ENCODE results near the gene PTN. TPM values are rescaled to one million over a fixed set of nuclear protein-coding genes. Genes with fewer than 3 reads are reported as not detected.

PTN gene
- total and polyA plus RNA-seq, 2 experiments from 2014 or later = 8.3 to 8.5 TPM

DNA sequence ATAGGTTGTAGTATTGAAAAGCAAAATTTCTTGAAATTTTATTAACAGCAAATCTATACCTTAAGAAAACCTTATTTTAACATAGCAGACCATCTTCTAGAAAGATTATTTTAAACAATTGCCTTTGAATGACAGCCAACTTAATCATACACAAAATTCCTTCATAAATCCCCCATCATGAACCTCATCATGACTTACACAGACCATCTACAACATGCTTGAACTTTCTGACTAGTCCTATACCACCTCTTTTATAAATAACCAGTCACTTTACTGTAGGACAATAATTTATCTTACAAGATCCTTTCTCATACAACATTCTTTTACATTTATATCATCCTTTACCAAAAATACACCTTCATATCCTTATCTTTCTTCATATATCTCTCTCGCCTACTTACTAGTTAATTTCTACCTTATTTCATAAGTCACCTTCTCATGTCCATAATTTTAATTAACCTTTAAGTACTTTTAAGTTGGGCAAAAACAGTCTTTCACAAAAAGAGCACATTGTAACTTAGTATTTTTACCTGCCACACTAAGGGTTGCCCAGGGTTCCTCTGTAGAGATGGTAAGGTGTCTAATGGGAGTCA, 16.6 kb upstream of the PTN start:
- Histone ChIP-seq H3K27me3 (replicated peaks; ENCODE audit: insufficient read depth) (no peaks in the 10 kb centered on the region), H3K9ac (no peak overlapping the region), H3K4me2 (ENCODE audit: unreplicated experiment) (no peak overlapping the region), H3K4me1 (ENCODE audit: insufficient read depth) (no peaks in the 10 kb centered on the region), H3K9me3 (ENCODE audit: low read depth) (peaks cover 5% of the 10 kb centered on the region), H3F3A (ENCODE audit: insufficient read depth) (no peaks in the 10 kb centered on the region), H2AFZ (no peak overlapping the region), H3K79me2 (ENCODE audit: insufficient read depth) (no peaks in the 10 kb centered on the region), H3K9me2 (ENCODE audit: insufficient read depth) (no peaks in the 10 kb centered on the region), H4K20me1 (ENCODE audit: insufficient read depth) (no peaks in the 10 kb centered on the region), H3K36me3 (ENCODE audit: low read depth) (no peaks in the 10 kb centered on the region), H3K27ac (no peak overlapping the region), H3K4me3 (no peak overlapping the region)
- no peak for DNase-seq
- in situ Hi-C loops (cut with MboI) = no loop called here
- WGBS, 2 experiments (ENCODE audit: low coverage in 1 of 2, low lambda C conversion rate in 2 of 2, missing lambda C conversion rate in 2 of 2) = 0 to 3% methylated on average over 1 of the region's 1 CpG
- no peak for TF ChIP-seq EZH2phosphoT487 (IDR thresholded peaks at IDR 0.05; ENCODE audit: insufficient read depth, low read depth)
- no peak for TF ChIP-seq EZH2 (IDR thresholded peaks at IDR 0.05; ENCODE audit: insufficient read depth, poor library complexity, severe bottlenecking)

DNA sequence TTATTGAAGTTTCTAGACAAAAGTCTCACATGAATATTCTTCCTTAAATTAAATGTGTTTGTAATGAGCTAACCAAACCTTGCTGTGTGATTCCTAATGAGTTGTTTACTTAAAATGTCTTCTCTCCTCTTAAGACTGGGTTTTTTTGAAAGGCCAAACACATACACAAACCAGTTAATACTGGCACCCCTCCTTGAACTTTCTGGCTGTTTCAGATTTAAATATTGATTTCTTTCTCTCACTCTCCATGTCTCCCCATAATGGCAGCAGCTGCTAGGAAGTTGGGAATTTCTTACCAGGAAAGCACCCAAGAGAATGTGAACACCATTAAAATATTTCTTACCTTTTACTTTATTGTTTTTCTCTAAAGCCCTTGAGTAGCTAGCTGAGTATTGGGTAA, 11.4 kb upstream of the PTN start:
- no peak for DNase-seq
- no peak for TF ChIP-seq EZH2phosphoT487 (IDR thresholded peaks at IDR 0.05; ENCODE audit: insufficient read depth, low read depth)
- no peak for TF ChIP-seq EZH2 (IDR thresholded peaks at IDR 0.05; ENCODE audit: insufficient read depth, poor library complexity, severe bottlenecking)
- Histone ChIP-seq H3K27ac (no peak overlapping the region), H3K4me3 (no peak overlapping the region), H3K4me2 (ENCODE audit: unreplicated experiment) (no peak overlapping the region), H3K9me3 (ENCODE audit: low read depth) (peaks cover 5% of the 10 kb centered on the region), H3K9ac (no peak overlapping the region), H3K9me2 (ENCODE audit: insufficient read depth) (no peaks in the 10 kb centered on the region), H3K27me3 (replicated peaks; ENCODE audit: insufficient read depth) (no peaks in the 10 kb centered on the region), H3K4me1 (ENCODE audit: insufficient read depth) (no peaks in the 10 kb centered on the region), H3F3A (ENCODE audit: insufficient read depth) (no peaks in the 10 kb centered on the region), H4K20me1 (ENCODE audit: insufficient read depth) (no peaks in the 10 kb centered on the region), H2AFZ (no peak overlapping the region), H3K79me2 (ENCODE audit: insufficient read depth) (no peaks in the 10 kb centered on the region), H3K36me3 (ENCODE audit: low read depth) (no peaks in the 10 kb centered on the region)
- in situ Hi-C loops (cut with MboI) = no loop called here

DNA sequence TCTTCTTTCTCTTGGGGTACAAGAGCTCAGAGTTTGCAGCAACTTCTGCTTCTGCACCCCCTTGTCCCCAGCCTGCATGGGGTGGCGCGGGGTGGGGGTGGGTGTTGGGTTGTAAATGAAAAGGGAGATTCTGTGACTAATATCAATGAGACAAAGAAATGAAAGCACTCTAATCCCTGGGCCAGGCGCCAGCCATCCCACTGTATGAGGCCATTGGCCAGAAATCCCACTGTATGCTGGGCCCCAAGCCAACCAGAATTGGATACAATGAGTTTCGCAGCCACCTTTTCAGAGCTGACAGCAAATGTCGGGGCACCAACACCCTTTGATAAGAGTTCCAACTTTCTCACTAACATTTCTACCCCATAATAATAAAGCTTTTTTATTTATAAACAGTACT, 10.9 kb upstream of the PTN start:
- DNase-seq = no peak
- Histone ChIP-seq H3K79me2 (ENCODE audit: insufficient read depth) (no peaks in the 10 kb centered on the region), H3K9me2 (ENCODE audit: insufficient read depth) (no peaks in the 10 kb centered on the region), H3K4me1 (ENCODE audit: insufficient read depth) (no peaks in the 10 kb centered on the region), H3K27me3 (replicated peaks; ENCODE audit: insufficient read depth) (no peaks in the 10 kb centered on the region), H3K4me3 (no peak overlapping the region), H2AFZ (no peak overlapping the region), H4K20me1 (ENCODE audit: insufficient read depth) (no peaks in the 10 kb centered on the region), H3K36me3 (ENCODE audit: low read depth) (no peaks in the 10 kb centered on the region), H3K9ac (no peak overlapping the region), H3F3A (ENCODE audit: insufficient read depth) (no peaks in the 10 kb centered on the region), H3K27ac (no peak overlapping the region), H3K4me2 (ENCODE audit: unreplicated experiment) (no peak overlapping the region), H3K9me3 (ENCODE audit: low read depth) (no peaks in the 10 kb centered on the region)
- 66 to 72% methylated on average over 5 of the region's 5 CpGs for WGBS, 2 experiments (ENCODE audit: low coverage in 1 of 2, low lambda C conversion rate in 2 of 2, missing lambda C conversion rate in 2 of 2)
- TF ChIP-seq EZH2phosphoT487 (IDR thresholded peaks at IDR 0.05; ENCODE audit: insufficient read depth, low read depth) (no peak), EZH2 (IDR thresholded peaks at IDR 0.05; ENCODE audit: insufficient read depth, poor library complexity, severe bottlenecking) (no peak)
- in situ Hi-C loops (cut with MboI) = no loop called here

DNA sequence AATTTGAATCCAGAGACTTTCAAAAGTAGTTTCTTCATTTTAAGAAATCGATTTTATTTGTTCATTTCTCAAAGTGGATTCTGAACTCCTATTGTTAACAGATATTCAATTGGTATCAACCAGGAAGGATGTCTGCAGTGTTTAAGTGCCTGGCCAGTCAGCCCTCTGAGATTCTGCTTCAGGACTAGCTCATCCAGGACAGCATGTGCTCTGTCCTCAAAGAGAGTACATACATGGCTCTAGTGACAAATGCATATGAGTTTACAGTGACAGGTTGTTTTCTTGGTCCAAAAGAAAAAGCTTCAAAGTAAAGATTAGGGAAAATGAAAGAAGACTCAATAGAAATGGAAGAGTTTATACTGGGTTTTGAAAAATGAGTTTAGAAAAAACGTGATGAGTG, 8.4 kb upstream of the PTN start:
- no peaks in the 10 kb centered on the region for H4K20me1 ChIP-seq (ENCODE audit: insufficient read depth)
- H3K4me2 ChIP-seq (ENCODE audit: unreplicated experiment) = no peak overlapping the region
- H3K9me2 ChIP-seq (ENCODE audit: insufficient read depth) = no peaks in the 10 kb centered on the region
- H3K4me3 ChIP-seq = no peak overlapping the region
- in situ Hi-C loops (cut with MboI) = no loop called here
- no peak overlapping the region for H3K9ac ChIP-seq
- no peaks in the 10 kb centered on the region for H3F3A ChIP-seq (ENCODE audit: insufficient read depth)
- H3K4me1 ChIP-seq (ENCODE audit: insufficient read depth) = no peaks in the 10 kb centered on the region
- no peak overlapping the region for H2AFZ ChIP-seq
- no peak for DNase-seq
- H3K27ac ChIP-seq = no peak overlapping the region
- TF ChIP-seq EZH2 (IDR thresholded peaks at IDR 0.05; ENCODE audit: insufficient read depth, poor library complexity, severe bottlenecking) = no peak
- no peak for TF ChIP-seq EZH2phosphoT487 (IDR thresholded peaks at IDR 0.05; ENCODE audit: insufficient read depth, low read depth)
- H3K79me2 ChIP-seq (ENCODE audit: insufficient read depth) = no peaks in the 10 kb centered on the region
- 33 to 35% methylated on average over 2 of the region's 2 CpGs for WGBS, 2 experiments (ENCODE audit: low coverage in 1 of 2, low lambda C conversion rate in 2 of 2, missing lambda C conversion rate in 2 of 2)
- H3K9me3 ChIP-seq (ENCODE audit: low read depth) = no peaks in the 10 kb centered on the region
- H3K36me3 ChIP-seq (ENCODE audit: low read depth) = no peaks in the 10 kb centered on the region
- no peaks in the 10 kb centered on the region for H3K27me3 ChIP-seq (replicated peaks; ENCODE audit: insufficient read depth)
